ENCODE data around the gene ARMC10. TPM values are rescaled to one million over a fixed set of nuclear protein-coding genes. Genes with fewer than 3 reads are reported as not detected.

ARMC10 gene
- total and polyA plus RNA-seq, 9 of the 15 experiments (the other 6 are each of a cell fraction or from before 2014, with no cell fraction given) = 17.0 to 113 (median 72.6) TPM

DNA sequence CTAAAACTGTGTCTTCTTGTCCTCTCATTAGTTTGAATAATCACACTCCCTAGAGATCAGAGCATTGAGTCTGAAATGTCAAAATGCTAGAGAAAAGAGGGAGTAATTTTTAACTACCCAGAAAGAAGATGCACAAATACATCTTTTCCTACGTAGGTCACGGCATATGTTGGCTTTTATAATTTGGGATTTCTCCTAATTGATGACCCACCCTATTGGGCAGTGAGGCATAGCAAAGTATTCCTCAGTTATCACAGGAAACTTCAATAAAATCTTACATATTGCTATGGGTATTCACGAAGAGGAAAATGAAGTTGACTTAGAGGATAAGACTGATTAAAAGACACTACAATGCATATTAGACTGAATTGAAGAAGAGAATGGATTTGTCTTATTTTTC is 25.4 kb downstream of the ARMC10 start:
- no peak overlapping the region for H3K4me2 ChIP-seq (ENCODE audit: insufficient read depth, low read length)
- no peaks in the 10 kb centered on the region for H3K27me3 ChIP-seq (ENCODE audit: control insufficient read depth in 2 of 2, insufficient read depth in 2 of 2, low read length in 2 of 2)
- no TSS peak for BruUV-seq (replicated peaks)
- H3K9me1 ChIP-seq (ENCODE audit: control insufficient read depth, insufficient read depth, low read length) = no peaks in the 10 kb centered on the region
- CTCF ChIA-PET (ENCODE audit: low intra/inter-chr PET ratio) = no interaction called here
- H3K4me3 ChIP-seq = no peak overlapping the region
- no peak overlapping the region for H3K27ac ChIP-seq (ENCODE audit: extremely low read depth, low read depth, low read length)
- no peaks in the 10 kb centered on the region for H3K79me2 ChIP-seq (ENCODE audit: control insufficient read depth, insufficient read depth, low read length)
- 61% methylated on average over 3 of the region's 3 CpGs for WGBS (ENCODE audit: insufficient coverage, low coverage, missing lambda C conversion rate)
- peaks cover 62% of the 10 kb centered on the region; the same call in 2 of the 3 replicates for H3K36me3 ChIP-seq (ENCODE audit: control insufficient read depth, insufficient read depth, low read length)
- H2AFZ ChIP-seq (ENCODE audit: low read depth, low read length) = no peak overlapping the region
- H3K9me3 ChIP-seq (replicated peaks; ENCODE audit: control insufficient read depth, insufficient read depth, low read depth, low read length) = no peaks in the 10 kb centered on the region
- no peak for FAIRE-seq
- ATAC-seq = no peak
- no peaks in the 10 kb centered on the region for H3K4me1 ChIP-seq (replicated peaks in 1 of 2; ENCODE audit: control insufficient read depth in 2 of 2, insufficient read depth in 2 of 2, low read length in 2 of 2)
- no peak for DNase-seq (ENCODE audit: extremely low read depth in 1 of 4, low spot score in 3 of 4)
- no peaks in the 10 kb centered on the region for H4K20me1 ChIP-seq (replicated peaks; ENCODE audit: control insufficient read depth, insufficient read depth, low read length)
- POLR2A ChIA-PET = no interaction called here
- TF ChIP-seq PCBP1 (IDR thresholded peaks at IDR 0.05; ENCODE audit: low read depth, low read length, poor library complexity, severe bottlenecking) = no peak
- no peak for TF ChIP-seq SRF (CRISPR knock-in tag; IDR thresholded peaks at IDR 0.05)
- no peak for TF ChIP-seq PHTF2 (CRISPR knock-in tag; IDR thresholded peaks at IDR 0.05)
- no peak for TF ChIP-seq ZNF696 (CRISPR knock-in tag; conservative IDR thresholded peaks at IDR 0.05)
- no peak for TF ChIP-seq CGGBP1 (CRISPR knock-in tag; IDR thresholded peaks at IDR 0.05)
- no peak for TF ChIP-seq ZNF324 (CRISPR knock-in tag; IDR thresholded peaks at IDR 0.05)
- no peak for TF ChIP-seq TAF1 (IDR thresholded peaks at IDR 0.05; ENCODE audit: control insufficient read depth, extremely low read depth, insufficient read depth, low read length, severe bottlenecking)
- TF ChIP-seq BRD9 (IDR thresholded peaks at IDR 0.05; ENCODE audit: low read depth, partially characterized antibody) = no peak
- TF ChIP-seq NR2F6 (CRISPR knock-in tag; IDR thresholded peaks at IDR 0.05) = no peak
- no peak for TF ChIP-seq SRSF7 (optimal IDR thresholded peaks at IDR 0.05; ENCODE audit: low read depth, low read length)
- no peak for TF ChIP-seq SMAD3 (CRISPR knock-in tag; conservative IDR thresholded peaks at IDR 0.05)
- TF ChIP-seq TEAD1 (CRISPR knock-in tag; IDR thresholded peaks at IDR 0.05) = no peak
- TF ChIP-seq, protein P1, sequence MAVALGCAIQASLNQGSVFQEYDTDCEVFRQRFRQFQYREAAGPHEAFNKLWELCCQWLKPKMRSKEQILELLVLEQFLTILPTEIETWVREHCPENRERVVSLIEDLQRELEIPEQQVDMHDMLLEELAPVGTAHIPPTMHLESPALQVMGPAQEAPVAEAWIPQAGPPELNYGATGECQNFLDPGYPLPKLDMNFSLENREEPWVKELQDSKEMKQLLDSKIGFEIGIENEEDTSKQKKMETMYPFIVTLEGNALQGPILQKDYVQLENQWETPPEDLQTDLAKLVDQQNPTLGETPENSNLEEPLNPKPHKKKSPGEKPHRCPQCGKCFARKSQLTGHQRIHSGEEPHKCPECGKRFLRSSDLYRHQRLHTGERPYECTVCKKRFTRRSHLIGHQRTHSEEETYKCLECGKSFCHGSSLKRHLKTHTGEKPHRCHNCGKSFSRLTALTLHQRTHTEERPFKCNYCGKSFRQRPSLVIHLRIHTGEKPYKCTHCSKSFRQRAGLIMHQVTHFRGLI (CRISPR knock-in tag; IDR thresholded peaks at IDR 0.05) = no peak
- no peak for TF ChIP-seq NFATC3 (IDR thresholded peaks at IDR 0.05)
- TF ChIP-seq ZNF263 (CRISPR knock-in tag; IDR thresholded peaks at IDR 0.05; ENCODE audit: borderline replicate concordance) = no peak
- no peak for TF ChIP-seq HBP1 (CRISPR knock-in tag; IDR thresholded peaks at IDR 0.05)
- intact Hi-C loops (cut with micrococcal nuclease) (no loop called here), in situ Hi-C loops (cut with MboI) (no loop called here)
- no peak overlapping the region for H3K9ac ChIP-seq (ENCODE audit: insufficient read depth in 1 of 2, low read depth in 2 of 2, low read length in 2 of 2)

All from K562 (cell line).